HG02938 (cell line): Measurements from ENCODE around the gene KLKB1.

Experiments used
- ATAC-seq: cut with Tn5 transposase; IDR thresholded peaks from one replicate; pipeline ENCODE4 v1.9.1; 2021; ENCODE audit warnings: mild to moderate bottlenecking, moderate library complexity; ENCODE audit not compliant: unreplicated experiment

KLKB1 gene

GRCh38 chr4:186227221-186227620 lies at the start of gene KLKB1:
KLKB1 (plus strand) TSS chr4:186227507; CDS start chr4:186228196, 689 bp downstream.
- no peak for ATAC-seq

GRCh38 chr4:186188107-186188506 lies 39.2 kb upstream of the KLKB1 start:
- ATAC-seq, result no peak

- no peak for ATAC-seq
Observed at GRCh38 chr4:186189656-186190055, 37.7 kb upstream of the KLKB1 start.

GRCh38 chr4:186190581-186191199 lies 36.6 kb upstream of the KLKB1 start:
- peak; percentile 28 for ATAC-seq

GRCh38 chr4:186191200-186192065 lies 35.9 kb upstream of the KLKB1 start, which contains the start of gene CYP4V2:
CYP4V2 (plus strand) TSS chr4:186191567; CDS start chr4:186191824, 257 bp downstream.
- ATAC-seq, result peak; percentile 82

- ATAC-seq, result peak; percentile 13
Observed at GRCh38 chr4:186192066-186192612, 35.2 kb upstream of the KLKB1 start.

GRCh38 chr4:186193851-186194250 lies 33.5 kb upstream of the KLKB1 start:
- no peak for ATAC-seq

GRCh38 chr4:186196063-186196462 lies 31.2 kb upstream of the KLKB1 start:
- no peak for ATAC-seq

GRCh38 chr4:186200516-186200915 lies 26.8 kb upstream of the KLKB1 start:
- no peak for ATAC-seq

GRCh38 chr4:186201010-186201409 lies 26.3 kb upstream of the KLKB1 start:
- ATAC-seq, result no peak

GRCh38 chr4:186201535-186202230 lies 25.6 kb upstream of the KLKB1 start:
- no peak for ATAC-seq

GRCh38 chr4:186202490-186203140 lies 24.7 kb upstream of the KLKB1 start:
- ATAC-seq, result no peak

GRCh38 chr4:186203406-186203805 lies 23.9 kb upstream of the KLKB1 start:
- no peak for ATAC-seq

- ATAC-seq, result no peak
Observed at GRCh38 chr4:186204103-186204559, 23.2 kb upstream of the KLKB1 start.

GRCh38 chr4:186204686-186205085 lies 22.6 kb upstream of the KLKB1 start:
- no peak for ATAC-seq

GRCh38 chr4:186205156-186205555 lies 22.2 kb upstream of the KLKB1 start:
- ATAC-seq, result no peak

- no peak for ATAC-seq
Observed at GRCh38 chr4:186216465-186217024, 10.8 kb upstream of the KLKB1 start.

GRCh38 chr4:186217733-186218293 lies 9.5 kb upstream of the KLKB1 start:
- no peak for ATAC-seq

- no peak for ATAC-seq
Observed at GRCh38 chr4:186221624-186222023, 5.7 kb upstream of the KLKB1 start.

GRCh38 chr4:186225848-186226247 lies 1.5 kb upstream of the KLKB1 start:
- ATAC-seq, result no peak
